Fibroblast of upper back skin (primary cell): ENCODE data around the gene GET4.
A peak's percentile ranks its signal among the peaks of the same experiment; 100 is the strongest.
"Not testable (repeated sequence)": the region's sequence is repeated elsewhere in the genome, so short reads cannot be mapped to it uniquely, and the experiment has no call there.

ENCODE experiments used
- DNase-seq: peaks from one replicate; pipeline ENCODE4 v3.0.0-alpha.2; 2013

GET4 gene

GRCh38 chr7:845731-846130 lies 30.6 kb upstream of the GET4 start:
- DNase-seq: no peak

- DNase-seq: not testable (repeated sequence)
These were observed 29.2 kb upstream of the GET4 start for GRCh38 chr7:846958-847650.

GRCh38 chr7:847728-848127 lies 28.6 kb upstream of the GET4 start:
- DNase-seq: not testable (repeated sequence)

- DNase-seq: no peak
These were observed 27.2 kb upstream of the GET4 start for GRCh38 chr7:849145-849544.

- no peak for DNase-seq
These were observed 26.6 kb upstream of the GET4 start for GRCh38 chr7:849781-850180.

- no peak for DNase-seq
These were observed 25.1 kb upstream of the GET4 start for GRCh38 chr7:851204-851603.

- no peak for DNase-seq
These were observed 22.8 kb upstream of the GET4 start for GRCh38 chr7:853366-854117.

- DNase-seq: no peak
These were observed 22.1 kb upstream of the GET4 start for GRCh38 chr7:854118-854775.

- DNase-seq: no peak
These were observed 20.5 kb upstream of the GET4 start for GRCh38 chr7:855686-856369.

GRCh38 chr7:856444-857095 lies 19.8 kb upstream of the GET4 start:
- DNase-seq: no peak

- no peak for DNase-seq
These were observed 18.7 kb upstream of the GET4 start for GRCh38 chr7:857661-858060.

GRCh38 chr7:859359-860030 lies 16.9 kb upstream of the GET4 start:
- no peak for DNase-seq

- DNase-seq: no peak
These were observed 16.2 kb upstream of the GET4 start for GRCh38 chr7:860149-860548.

GRCh38 chr7:861222-861621 lies 15.1 kb upstream of the GET4 start:
- no peak for DNase-seq

- no peak for DNase-seq
These were observed 14.2 kb upstream of the GET4 start for GRCh38 chr7:862157-862556.

- no peak for DNase-seq
These were observed 13.2 kb upstream of the GET4 start for GRCh38 chr7:863106-863505.

GRCh38 chr7:865921-866320 lies 10.4 kb upstream of the GET4 start:
- DNase-seq: no peak

- DNase-seq: no peak
These were observed 9.4 kb upstream of the GET4 start for GRCh38 chr7:867001-867405.

GRCh38 chr7:867406-868188 lies 8.8 kb upstream of the GET4 start:
- peak; percentile 21 for DNase-seq

- no peak for DNase-seq
These were observed 8.2 kb upstream of the GET4 start for GRCh38 chr7:868189-868486.

- DNase-seq: no peak
These were observed 7.0 kb upstream of the GET4 start for GRCh38 chr7:869348-869747.
